CD4-positive, alpha-beta T cell treated with Interleukin-17A for 4 hours (primary cell): ENCODE results near the gene CHMP6.

Experiments
- DNase-seq: peaks from one replicate; pipeline ENCODE4 v3.0.0-alpha.2; 2020; ENCODE audit warnings: mixed read lengths

The CHMP6 gene

GRCh38 chr17:80956321-80957190 lies 35.1 kb upstream of the CHMP6 start:
- peak; percentile 1 for DNase-seq

- DNase-seq = peak; percentile 1
Measured at GRCh38 chr17:80957461-80957941, 34.1 kb upstream of the CHMP6 start.

DNA sequence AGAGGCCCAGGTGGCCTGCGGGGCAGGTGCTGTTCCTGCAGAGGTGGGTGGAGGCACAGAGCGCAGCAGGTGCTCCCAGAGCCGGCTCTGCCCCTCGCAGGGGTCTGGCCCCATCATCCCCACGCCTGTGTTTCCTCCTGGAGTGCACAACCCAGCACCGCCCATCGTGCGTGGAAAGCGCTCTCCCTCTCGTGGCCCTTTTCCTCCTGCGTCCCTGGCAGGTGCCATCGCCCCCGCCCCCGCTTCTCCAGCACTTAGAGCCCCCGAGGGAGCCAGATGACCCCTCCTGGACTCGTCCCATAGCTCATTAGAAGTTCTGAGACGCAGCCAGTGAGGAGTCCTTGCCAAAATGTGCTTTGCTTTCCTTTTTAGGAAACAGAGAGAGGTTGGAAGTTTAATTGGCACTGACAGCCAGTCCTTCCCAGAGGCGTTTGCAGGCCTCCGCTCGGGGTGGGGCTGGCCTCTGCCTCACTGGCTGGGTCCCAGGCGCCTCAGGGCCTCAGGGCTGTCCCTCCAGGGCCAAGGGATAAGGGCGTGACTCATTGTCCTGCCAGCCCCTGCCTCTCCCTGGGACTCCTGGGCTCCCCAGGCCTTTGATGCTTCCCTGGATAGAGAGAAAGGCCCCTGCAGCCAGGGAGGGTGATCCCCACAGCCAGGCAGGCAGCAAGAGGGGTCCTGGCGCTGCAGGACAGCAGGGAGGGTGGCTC lies 32.2 kb upstream of the CHMP6 start:
- no peak for DNase-seq

DNA sequence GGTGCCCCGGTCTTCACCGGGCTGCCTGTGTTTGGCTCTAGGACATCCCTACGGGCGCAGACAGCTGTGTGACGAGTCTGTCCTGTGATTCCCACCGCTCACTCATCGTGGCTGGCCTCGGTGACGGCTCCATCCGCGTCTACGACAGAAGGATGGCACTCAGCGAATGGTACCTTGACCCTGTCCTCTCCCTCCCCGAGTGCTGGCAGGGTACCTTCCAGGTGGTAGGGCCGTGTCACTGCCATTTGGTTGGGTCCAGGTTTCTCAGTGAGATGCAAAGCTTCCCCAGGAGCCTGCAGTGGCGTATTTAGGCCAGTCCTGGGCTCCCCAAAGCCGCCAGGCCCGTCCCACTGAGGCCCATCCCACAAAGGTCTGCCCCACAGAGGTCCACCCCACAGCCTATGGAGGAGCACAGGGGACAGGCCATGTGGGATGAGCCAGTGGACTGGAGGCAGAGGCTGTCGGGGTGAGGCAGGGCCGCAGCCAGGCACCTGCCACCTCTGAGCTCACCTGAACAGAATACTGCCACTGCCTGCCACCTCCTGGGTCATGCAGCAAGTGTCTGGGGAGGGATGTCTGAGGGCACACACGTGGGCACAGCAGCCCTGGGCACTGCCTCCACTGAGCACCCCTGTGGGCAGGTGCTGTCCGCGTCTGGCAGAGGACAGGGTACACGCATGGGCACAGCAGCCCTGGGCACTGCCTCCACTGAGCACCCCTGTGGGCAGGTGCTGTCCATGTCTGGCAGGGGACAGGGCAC lies 31.4 kb upstream of the CHMP6 start:
- no peak for DNase-seq

GRCh38 chr17:80960797-80961452 lies 30.7 kb upstream of the CHMP6 start:
- no peak for DNase-seq

DNA sequence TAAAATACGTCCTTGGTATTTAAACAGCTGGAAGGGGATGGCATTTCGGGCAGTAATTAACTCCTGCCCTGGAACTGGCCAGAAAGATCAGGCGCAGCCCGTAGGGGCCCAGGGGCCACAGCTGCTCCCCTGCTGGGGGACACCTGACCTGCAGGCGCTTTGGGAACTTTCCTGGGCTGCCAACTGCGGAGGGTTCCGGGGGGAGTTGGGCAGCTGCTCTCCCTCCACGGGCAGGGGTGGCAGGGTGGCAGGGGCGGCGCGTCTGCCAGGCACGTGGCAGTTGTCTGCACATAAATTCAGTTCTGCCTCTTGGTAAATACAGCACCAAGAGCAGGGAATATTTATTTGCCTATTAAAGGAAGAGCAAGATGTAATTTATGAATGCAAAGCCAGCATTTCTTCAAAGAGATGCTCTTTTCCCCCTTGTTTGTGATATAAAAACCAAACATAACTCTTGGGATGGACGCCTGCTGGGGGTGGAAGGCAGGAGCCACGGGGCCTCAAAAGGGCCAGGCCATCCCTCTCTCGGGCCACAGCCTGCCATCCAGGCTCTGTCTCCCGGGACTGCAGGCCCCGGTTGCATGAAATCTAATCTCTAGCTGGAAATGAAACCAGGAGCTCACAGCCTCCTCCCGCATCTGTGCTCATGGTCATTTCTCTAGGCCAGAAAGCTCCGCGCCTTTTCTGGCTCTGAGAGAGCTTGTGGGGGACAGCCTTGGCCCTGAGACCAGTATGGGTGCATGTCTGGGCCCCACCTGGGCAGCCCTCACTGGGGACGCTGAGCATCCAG lies 29.9 kb upstream of the CHMP6 start:
- DNase-seq = no peak

DNA sequence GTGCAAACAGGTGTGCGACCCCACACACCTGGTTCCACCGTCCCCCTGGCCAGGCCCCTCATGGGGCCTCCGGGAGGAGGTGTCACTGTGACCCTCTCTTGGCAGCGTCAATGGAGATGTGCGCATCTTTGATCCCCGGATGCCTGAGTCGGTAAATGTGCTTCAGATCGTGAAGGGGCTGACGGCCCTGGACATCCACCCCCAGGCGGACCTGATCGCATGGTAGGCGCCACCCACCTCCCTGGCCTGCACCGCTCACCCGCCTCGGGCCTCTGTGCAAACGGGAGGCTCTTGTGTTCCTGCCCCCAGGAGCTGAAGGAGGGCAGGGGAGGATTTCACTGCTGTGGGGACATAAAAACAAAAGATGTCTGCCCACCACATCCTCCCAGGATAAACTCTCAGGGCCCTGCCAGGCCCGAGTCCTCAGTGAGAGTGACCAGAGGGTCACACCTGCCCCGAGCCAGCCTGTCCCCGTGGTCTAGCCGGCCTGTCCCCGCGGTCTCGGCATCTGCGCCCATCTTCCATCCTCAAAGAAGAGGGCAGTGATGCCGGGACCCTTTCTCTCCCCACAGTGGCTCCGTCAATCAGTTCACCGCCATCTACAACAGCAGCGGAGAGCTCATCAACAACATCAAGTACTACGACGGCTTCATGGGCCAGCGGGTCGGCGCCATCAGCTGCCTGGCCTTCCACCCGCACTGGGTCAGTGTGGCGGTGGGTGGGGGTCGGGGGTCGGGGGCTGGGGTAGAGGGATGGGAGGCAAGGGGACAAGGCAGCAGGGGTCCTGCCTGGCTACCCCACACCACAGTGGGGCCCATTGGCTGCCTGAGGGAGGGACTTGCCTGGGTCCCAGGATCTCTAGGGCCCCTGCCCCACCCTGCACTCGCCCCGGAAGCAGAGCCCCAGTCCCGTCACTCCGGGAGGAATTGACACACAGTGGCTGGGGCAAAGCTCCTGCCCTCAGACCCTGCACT lies 29.0 kb upstream of the CHMP6 start:
- no peak for DNase-seq

DNA sequence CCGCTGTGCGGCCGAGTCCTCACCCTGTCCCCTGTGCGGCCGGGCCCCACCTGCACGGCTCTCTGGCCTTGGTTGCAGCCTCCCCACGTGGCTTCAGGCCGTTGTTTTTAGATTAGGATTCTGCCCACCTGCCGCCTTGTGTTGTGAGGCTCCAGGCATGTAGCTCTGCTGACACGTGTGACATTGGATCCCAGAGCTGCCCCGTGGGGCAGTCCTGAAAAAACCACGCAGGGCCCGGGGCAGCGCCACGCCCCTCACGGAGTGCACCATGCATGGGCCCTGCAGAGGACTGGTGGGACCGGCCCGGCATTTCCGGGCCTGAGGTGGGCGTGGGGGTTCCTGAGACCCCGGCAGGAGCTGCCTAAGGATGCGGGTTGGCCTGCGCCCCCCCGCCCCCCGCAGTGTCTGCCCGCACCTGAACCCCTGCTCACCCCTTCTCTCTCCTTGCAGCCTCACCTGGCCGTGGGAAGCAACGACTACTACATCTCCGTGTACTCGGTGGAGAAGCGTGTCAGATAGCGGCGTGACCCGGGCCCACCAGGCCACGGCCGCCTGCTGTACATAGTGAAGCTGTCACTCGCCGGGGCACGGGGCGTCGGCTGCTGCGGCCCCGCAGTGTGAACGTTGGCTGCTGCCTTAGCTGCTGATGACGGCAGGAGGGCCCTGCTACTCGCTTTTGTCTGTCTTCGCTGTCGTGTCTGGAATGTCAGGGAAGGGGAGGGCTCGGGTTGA lies 27.7 kb upstream of the CHMP6 start:
- no peak for DNase-seq

GRCh38 chr17:80964544-80964856 lies 27.1 kb upstream of the CHMP6 start:
- no peak for DNase-seq

DNA sequence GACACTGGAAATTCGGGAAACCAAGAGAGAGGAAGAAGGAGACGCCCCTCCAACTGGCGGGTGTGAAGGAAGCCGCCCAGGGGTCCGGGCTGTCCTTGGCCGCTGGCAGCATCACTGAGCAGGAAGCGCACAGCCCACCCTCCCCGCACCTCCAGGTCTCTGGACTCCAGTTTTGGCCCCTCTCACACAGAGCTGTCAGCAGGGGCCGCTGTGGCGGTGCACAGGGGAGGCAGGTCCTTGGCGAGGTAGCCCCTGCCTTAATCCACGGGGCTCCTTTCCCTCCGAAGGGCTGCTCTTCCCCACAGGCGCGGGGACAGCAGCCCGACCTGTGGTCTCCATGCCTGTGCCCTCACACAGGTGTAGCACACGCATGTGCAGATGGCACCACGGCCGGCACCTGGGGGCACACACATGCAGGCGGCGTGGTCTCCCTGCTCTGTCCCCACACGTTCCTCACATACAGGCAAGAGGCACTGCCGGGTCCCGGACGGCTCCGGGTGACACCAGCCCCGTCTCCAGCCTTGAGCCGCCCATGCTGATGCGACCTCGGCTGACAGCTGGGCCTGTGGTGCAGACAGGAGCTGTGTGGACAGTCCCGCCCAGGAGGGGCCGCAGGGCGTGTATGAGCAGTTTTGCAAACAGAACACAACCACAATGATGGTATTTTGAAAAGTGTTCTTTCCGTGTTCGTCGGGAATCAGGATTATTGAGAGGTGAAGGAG lies 26.6 kb upstream of the CHMP6 start:
- DNase-seq = no peak

DNA sequence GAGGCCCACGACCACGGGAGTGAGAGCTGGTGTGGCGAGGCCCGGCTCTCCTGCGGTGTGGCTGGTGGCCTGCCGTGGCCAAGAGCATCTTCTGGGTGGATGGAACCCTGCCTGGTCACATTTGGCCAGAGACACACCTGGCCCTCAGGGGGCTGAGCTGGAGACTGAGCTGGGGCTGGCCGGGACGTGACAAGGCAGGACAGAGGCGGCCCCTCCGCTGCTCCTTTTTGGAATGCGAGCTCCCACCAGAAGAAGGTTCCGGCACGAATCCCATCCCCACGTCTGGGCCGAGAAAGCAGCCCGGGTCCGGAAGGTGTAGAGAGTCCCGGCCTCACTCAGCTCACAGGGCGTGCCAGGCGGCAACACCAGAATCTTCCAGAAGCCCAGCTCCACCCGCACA lies 26.0 kb upstream of the CHMP6 start:
- no peak for DNase-seq

- DNase-seq = no peak
Measured at GRCh38 chr17:80967404-80967872, 24.2 kb upstream of the CHMP6 start.

GRCh38 chr17:80968602-80969029 lies 23.0 kb upstream of the CHMP6 start:
- no peak for DNase-seq

DNA sequence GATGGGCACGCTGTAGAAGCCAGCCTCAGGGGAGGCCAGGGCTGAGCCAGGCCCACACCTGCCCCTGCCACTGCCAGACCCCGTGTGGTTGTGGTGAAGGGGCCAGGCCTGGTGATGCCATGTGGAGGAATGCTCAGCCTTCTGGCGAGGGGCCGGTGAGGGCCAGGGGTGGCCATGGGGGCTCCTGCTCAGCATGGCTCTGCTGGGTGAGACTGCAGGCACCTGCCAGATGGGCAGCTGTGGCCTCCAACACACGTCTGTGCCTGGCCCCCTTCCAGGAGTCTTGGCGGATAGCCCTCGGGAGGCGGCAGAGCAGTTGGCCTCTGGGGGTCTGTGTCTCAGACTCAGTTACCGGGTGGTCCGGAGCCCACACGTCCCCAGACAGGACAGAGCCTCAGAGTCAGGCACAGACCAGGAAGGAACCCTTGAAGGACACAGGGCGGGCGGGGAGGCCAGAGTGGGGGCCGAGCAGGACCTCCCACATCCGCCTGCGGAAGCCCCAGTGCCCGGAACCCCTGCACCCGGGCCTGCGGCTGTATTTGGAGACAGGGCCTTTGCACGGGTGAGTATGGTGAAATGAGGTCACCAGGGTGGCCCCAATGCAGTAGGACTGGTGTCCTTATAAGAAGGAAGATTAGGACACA lies 22.5 kb upstream of the CHMP6 start:
- DNase-seq = no peak

DNA sequence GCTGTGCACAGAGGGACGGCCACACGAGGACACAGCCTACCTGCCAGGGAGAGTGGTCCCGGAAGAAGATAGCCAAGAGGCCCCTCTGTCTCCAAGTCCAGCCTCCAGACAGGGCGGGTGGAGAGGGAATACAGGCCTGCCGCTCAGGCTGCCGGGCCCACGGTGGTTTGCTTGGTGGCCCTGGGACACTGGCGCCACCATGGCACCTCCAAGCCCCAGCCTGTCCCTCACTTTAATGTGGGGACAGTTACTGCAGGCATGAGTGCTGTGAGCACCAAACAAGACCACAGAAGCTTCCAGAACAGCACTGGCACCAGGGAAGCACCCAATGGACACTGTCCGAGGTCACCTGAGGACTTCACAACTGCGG lies 22.0 kb upstream of the CHMP6 start:
- no peak for DNase-seq

- DNase-seq = peak; percentile 68
Measured at GRCh38 chr17:80970044-80970761, 21.4 kb upstream of the CHMP6 start.

DNA sequence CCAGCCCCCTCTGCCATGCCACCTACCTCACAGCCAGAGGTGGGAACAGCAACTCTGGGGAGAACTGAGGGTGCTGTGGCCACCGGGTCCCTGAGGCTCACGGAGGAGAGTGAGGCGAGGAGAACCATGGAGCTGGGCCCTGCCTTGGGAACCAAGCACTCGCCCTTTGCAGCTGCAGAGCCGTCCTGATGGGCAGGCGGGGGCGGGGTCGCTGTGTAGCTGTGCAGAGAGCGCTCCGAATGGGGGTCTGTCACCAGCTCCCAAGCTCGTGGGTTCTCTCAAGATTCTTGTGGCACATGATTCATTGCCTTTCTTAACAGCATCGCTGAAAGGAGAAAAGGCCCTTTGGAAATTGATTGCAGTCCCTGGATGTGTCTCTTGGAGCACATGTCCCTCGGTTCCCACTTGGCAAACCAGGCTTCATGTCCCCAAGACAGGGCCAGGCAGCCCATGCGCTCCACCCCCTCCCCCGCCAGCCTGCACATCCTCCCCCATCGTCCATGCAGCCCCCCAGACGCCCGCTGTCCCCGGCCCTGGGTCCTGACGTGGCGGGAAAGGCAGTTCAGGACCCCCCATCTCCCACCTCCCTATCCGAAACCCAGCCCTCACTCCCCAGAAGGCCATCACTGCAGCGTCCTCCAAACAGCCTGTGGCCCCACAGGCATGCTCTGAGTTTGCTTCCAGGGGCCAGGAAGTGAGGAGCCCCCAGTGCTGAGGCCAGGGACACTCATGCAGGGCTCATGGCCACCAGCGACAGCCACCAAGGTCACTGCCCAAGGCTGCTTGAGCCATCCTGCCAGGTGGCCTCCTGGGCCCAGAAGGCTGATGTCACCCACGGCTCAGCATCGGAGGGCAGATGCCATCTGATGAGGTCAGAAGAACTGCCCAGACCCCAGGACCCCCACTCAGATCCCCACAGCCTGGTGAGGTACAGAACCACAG lies 20.6 kb upstream of the CHMP6 start:
- no peak for DNase-seq
